GM18526 (cell line): ENCODE data around the gene AFAP1.

ENCODE experiments used
- POLR2A ChIP-seq: IDR thresholded peaks from 3 replicates; pipeline ENCODE4 v1.6.1; 2011; ENCODE audit not compliant: insufficient read length; ENCODE audit errors: extremely low read depth

Gene AFAP1

GRCh38 chr4:7841071-7841470 lies 98.6 kb downstream of the AFAP1 start:
- no peak for TF ChIP-seq POLR2A

GRCh38 chr4:7839856-7840255 lies 99.8 kb downstream of the AFAP1 start:
- TF ChIP-seq POLR2A, result no peak

GRCh38 chr4:7838136-7838782 lies 101.4 kb downstream of the AFAP1 start:
- TF ChIP-seq POLR2A, result no peak

GRCh38 chr4:7837597-7838135 lies 102.0 kb downstream of the AFAP1 start:
- no peak for TF ChIP-seq POLR2A

GRCh38 chr4:7831858-7832730 lies 107.6 kb downstream of the AFAP1 start:
- no peak for TF ChIP-seq POLR2A

GRCh38 chr4:7831330-7831729 lies 108.3 kb downstream of the AFAP1 start:
- no peak for TF ChIP-seq POLR2A

GRCh38 chr4:7830747-7831146 lies 108.9 kb downstream of the AFAP1 start:
- no peak for TF ChIP-seq POLR2A

GRCh38 chr4:7829652-7830580 lies 109.7 kb downstream of the AFAP1 start:
- no peak for TF ChIP-seq POLR2A

GRCh38 chr4:7828793-7829301 lies 110.8 kb downstream of the AFAP1 start:
- no peak for TF ChIP-seq POLR2A

- no peak for TF ChIP-seq POLR2A
These were observed 111.5 kb downstream of the AFAP1 start for GRCh38 chr4:7828011-7828720.

- TF ChIP-seq POLR2A, result no peak
These were observed 112.1 kb downstream of the AFAP1 start for GRCh38 chr4:7827566-7827965.

GRCh38 chr4:7826909-7827306 lies 112.8 kb downstream of the AFAP1 start:
- TF ChIP-seq POLR2A, result no peak

- TF ChIP-seq POLR2A, result no peak
These were observed 113.3 kb downstream of the AFAP1 start for GRCh38 chr4:7826176-7826908.

- no peak for TF ChIP-seq POLR2A
These were observed 115.4 kb downstream of the AFAP1 start for GRCh38 chr4:7824218-7824617.
